GM18517 (cell line): ENCODE data around the gene LSM7.
"Not testable (repeated sequence)": the region's sequence is repeated elsewhere in the genome, so short reads cannot be mapped to it uniquely, and the experiment has no call there.

ENCODE experiments used
- ATAC-seq: cut with Tn5 transposase; IDR thresholded peaks from one replicate; pipeline ENCODE4 v1.9.1; 2021; ENCODE audit warnings: mild to moderate bottlenecking, moderate library complexity; ENCODE audit not compliant: unreplicated experiment

Gene LSM7

DNA sequence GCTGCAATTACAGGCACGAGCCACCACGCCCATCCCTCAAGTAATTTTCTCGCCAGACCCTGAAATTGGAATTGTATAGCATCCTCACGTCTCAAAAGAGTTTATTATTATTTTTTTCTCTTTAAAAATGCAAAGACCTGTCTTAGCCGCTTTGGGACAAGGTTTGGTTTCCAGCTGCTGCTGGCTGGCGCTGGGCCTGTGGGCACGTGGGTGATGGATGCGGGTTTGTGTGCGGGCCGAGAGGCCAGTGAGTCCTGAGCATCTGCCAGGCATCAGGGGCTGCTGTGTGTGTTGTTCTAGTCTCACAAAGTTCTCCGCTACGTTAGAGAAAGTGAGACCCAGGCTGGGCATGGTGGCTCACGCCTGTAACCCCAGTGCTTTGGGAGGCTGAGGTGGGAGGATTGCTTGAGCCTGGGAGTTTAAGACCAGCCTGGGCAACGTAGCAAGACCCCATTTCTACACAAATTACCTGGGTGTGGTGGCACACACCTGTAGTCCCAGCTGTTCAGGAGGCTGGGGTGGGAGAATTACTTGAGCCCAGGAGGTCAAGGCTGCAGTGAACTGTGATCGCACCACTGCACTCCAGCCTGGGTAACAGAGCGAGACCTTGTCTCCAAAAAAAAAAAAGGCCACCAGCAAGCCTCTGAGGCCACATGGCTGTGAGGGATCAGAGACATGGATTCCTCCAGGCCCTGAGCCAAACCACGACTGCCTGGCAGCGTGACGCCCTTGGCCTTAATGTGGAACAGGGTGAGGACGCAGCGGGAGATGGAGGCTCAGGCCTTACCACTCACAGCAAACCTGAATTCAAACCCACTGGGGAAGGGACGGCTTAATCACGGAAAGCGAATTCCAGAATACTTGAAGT, 27.0 kb upstream of the LSM7 start:
- ATAC-seq: no peak

DNA sequence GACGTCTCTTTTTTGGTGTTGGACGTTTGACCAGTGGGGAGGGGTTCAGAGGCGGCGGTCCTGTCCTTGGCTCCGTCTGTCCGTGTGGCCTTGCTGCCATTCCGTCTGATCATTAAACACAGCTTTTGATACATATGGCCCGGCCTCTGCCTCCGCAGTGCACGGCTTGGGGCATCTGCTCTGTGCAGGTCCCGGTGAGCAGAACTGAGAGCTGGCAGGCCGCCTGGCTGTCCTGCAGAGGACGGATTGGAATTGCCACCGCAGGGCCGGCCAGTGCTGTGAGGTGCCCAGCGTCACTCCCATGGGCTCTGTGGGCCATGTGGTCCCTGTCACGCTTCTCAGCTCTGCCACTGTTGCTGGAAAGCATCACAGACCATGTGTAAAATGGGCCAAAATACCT, 26.3 kb upstream of the LSM7 start:
- no peak for ATAC-seq

GRCh38 chr19:2353887-2354592, 25.7 kb upstream of the LSM7 start:
- ATAC-seq: no peak

- no peak for ATAC-seq
Measured at GRCh38 chr19:2353159-2353886, 24.9 kb upstream of the LSM7 start.

DNA sequence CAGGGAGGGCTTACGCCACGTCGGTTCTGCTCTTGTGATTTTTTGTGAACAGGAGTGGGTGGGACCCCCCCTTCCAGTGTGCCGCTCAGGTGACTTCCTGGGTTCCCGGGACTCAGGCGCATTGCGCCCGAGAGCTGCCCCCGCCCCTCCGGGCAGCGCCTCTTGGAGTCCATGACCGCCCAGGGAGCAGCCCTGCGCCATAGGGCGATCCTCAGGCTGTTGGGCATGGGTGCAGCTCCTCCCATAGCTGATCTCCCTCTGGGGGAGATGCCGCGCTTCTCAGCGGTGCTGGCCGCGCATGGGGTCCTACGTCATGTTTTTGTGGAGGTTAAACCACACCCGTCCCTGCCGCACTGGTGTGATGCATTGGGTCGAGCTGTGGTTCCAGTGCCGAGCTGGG, 23.7 kb upstream of the LSM7 start:
- no peak for ATAC-seq

DNA sequence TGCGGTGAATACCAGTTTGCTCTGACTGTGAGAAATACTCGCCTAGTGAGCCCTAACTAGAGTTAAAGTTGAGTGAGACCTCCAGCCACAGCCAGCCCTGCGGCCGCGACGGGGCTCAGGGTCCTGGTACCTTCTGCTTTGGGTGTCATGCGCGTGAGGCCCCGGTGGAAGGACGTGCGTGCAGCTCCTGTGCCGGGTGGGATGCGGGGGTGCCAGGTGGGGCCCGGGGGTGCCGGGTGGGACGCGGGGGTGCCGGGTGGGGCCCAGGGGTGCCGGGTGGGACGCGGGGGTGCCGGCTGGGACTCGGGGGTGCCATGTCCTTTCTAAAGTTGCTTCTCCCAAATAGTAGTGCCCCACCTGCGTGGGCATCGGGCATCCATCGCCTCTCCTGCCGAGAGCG, 23.2 kb upstream of the LSM7 start:
- no peak for ATAC-seq

DNA sequence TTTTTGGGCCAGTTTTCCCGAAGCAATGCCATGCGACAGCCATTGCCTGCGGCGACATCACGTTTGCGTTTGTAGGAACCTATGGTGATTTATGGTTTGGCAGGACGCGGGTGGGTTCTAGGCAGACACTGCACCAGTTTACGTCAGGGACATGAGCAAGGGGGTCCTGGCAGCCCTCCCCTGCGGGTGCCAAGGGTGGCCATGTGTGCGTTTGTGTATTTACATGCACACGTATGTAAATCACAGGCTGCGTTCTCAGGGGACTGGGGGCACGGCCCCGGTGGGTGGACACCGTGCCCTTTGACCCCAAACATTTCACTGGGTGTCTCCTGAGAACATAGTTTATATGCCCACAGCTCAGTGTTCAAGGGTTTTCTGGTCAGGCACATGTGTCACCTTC, 22.3 kb upstream of the LSM7 start:
- no peak for ATAC-seq

- not testable (repeated sequence) for ATAC-seq
Measured at GRCh38 chr19:2349818-2350217, 21.4 kb upstream of the LSM7 start.

DNA sequence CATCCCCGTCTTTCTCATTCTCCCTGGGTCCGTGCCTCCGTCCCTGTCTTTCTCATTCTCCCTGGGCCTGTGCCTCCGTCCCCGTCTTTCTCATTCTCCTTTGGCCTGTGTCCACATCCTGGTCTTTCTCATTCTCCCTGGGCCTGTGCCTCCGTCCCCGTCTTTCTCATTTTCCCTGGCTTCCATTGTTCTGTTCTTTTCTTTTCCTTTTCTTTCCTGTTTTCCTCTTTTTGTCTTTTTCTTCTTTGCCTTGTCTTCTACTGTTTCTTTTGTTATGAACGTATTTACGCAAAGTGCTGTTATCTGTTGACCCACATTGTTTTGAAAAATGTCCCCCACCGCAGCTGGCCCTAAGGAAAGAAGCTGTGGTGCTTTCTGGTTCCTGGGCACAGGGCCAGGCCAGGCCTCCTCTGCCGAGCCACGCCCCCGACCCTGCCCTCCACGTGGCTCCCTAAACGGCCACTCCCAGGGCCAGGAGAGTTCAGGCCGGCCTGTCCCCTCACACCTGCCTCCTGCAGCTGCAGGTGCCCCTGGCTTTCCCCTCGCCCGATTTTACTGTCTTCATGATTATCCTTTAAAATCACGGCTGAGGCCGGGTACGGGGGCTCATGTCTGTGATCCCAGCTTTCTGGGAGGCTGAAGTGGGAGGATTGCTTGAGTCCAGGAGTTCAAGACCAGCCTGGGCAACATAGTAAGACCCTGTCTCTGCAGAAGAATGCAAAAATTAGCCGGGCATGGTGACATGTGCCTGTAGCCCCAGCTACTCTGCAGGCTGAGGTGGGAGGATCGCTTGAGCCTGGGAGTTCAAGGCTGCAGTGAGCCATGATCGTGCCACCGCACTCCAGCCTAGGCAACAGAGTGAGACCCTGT, 17.6 kb upstream of the LSM7 start:
- no peak for ATAC-seq

- no peak for ATAC-seq
Measured at GRCh38 chr19:2345076-2345475, 16.7 kb upstream of the LSM7 start.

- no peak for ATAC-seq
Measured at GRCh38 chr19:2344381-2344870, 16.0 kb upstream of the LSM7 start.

GRCh38 chr19:2343289-2343982, 15.1 kb upstream of the LSM7 start:
- no peak for ATAC-seq

- ATAC-seq: no peak
Measured at GRCh38 chr19:2342656-2343288, 14.4 kb upstream of the LSM7 start.

DNA sequence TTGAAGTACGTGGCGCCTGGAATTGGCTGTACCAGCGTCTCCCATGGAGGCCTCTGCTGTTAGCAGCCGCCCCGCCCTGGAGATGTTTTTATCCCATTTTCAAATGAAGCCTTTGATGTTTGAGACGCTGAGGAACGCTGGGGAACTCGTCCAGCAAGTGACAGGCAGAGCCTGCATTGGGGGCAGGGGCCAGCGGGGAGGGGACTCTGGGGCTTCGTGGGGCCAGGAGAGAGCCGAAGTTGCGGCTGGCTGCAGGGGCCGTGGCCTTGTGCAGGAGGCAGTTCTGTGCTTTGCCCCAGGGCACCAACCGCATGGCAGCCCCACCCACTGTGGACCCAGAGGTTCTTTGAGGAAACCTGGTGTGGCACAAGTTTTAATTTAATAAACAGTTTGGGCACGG, 13.6 kb upstream of the LSM7 start:
- ATAC-seq: no peak

- ATAC-seq: no peak
Measured at GRCh38 chr19:2341244-2341751, 12.9 kb upstream of the LSM7 start.

GRCh38 chr19:2340496-2341243, 12.3 kb upstream of the LSM7 start:
- no peak for ATAC-seq

GRCh38 chr19:2339644-2340310, 11.4 kb upstream of the LSM7 start:
- no peak for ATAC-seq
